ENCODE measurements around the gene ADARB1.

- TF ChIP-seq, protein P1, sequence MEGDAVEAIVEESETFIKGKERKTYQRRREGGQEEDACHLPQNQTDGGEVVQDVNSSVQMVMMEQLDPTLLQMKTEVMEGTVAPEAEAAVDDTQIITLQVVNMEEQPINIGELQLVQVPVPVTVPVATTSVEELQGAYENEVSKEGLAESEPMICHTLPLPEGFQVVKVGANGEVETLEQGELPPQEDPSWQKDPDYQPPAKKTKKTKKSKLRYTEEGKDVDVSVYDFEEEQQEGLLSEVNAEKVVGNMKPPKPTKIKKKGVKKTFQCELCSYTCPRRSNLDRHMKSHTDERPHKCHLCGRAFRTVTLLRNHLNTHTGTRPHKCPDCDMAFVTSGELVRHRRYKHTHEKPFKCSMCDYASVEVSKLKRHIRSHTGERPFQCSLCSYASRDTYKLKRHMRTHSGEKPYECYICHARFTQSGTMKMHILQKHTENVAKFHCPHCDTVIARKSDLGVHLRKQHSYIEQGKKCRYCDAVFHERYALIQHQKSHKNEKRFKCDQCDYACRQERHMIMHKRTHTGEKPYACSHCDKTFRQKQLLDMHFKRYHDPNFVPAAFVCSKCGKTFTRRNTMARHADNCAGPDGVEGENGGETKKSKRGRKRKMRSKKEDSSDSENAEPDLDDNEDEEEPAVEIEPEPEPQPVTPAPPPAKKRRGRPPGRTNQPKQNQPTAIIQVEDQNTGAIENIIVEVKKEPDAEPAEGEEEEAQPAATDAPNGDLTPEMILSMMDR (optimal IDR thresholded peaks at IDR 0.05 in 1 of 3, IDR thresholded peaks at IDR 0.05 in 1 of 3, conservative IDR thresholded peaks at IDR 0.05 in 1 of 3; ENCODE audit: extremely low read depth in 1 of 3, insufficient read depth in 2 of 3, low read length in 3 of 3), result no peak
- TF ChIP-seq EZH2 (IDR thresholded peaks at IDR 0.05; ENCODE audit: low read length), result no peak
Observed at GRCh38 chr21:45156459-45156858, 82.1 kb downstream of the ADARB1 start.
